Measurements from ENCODE around the gene COPA.

DNA sequence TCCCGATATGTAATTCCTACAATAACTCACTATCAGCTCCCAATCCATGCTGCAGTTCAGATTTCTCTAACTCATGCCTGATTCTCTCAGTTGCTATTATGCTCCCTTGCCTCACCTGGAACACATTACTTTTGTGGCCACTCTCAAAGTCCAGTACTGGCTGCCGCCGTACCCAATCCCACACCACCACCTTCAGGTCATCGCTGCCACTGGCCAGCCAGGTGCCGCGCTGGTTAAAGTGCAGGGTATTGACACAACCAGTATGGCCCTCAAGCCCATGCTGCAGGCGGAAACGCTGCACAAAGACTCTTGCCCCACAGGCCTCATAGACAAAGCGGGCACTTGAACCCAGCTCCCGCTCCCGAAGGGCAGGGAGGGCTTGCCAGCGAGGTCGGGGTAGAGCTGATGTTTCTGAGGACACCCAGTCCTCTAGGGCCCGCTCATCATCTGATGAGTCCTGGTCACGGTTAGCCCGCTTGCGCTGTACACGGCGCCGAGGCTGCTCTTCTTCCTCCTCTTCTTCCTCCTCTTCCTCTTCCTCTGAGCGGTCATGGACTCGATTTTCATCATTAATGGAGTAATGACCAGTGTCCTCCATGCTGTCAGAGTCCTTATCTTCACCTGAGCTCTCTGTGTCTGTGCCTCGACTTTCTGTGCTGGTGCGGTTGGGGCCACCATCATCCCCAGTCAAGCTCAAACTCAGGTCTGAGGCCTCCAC lies 103.3 kb downstream of the COPA start:
- TF ChIP-seq POLR2A (IDR thresholded peaks at IDR 0.05) (no peak), EP300 (IDR thresholded peaks at IDR 0.05) (no peak)

All from upper lobe of left lung (tissue), 4 donors.